K562 (cell line): Measurements from ENCODE around the gene FANCD2. TPM values are rescaled to one million over a fixed set of nuclear protein-coding genes. Genes with fewer than 3 reads are reported as not detected.
A peak's percentile ranks its signal among the peaks of the same experiment; 100 is the strongest.

Source experiments
- BRF2 ChIP-seq: IDR thresholded peaks from 3 replicates; pipeline ENCODE4 v1.6.1; 2011; ENCODE audit warnings: borderline replicate concordance, mild to moderate bottlenecking; ENCODE audit not compliant: insufficient read length, insufficient read depth
- CBFB ChIP-seq: sonication (generic); formaldehyde crosslinking; IDR thresholded peaks from 2 replicates; pipeline ENCODE4 v1.4.0; 2020; ENCODE audit warnings: mild to moderate bottlenecking, missing genetic modification reagents
- DDX20 ChIP-seq: fragments of 450-650 bp; IDR thresholded peaks from 2 replicates; pipeline ENCODE4 v1.6.1; 2016; ENCODE audit warnings: missing genetic modification characterization, low read depth, mild to moderate bottlenecking, missing compliant biosample characterization, moderate library complexity
- FOXA1 ChIP-seq: fragments of 450-650 bp; IDR thresholded peaks from 2 replicates; pipeline ENCODE4 v1.6.1; 2016; ENCODE audit warnings: mild to moderate bottlenecking, borderline replicate concordance
- GATAD2A ChIP-seq: fragments of 450-650 bp; IDR thresholded peaks from 2 replicates; pipeline ENCODE4 v1.6.1; 2017
- HDAC3 ChIP-seq: fragments of 450-650 bp; IDR thresholded peaks from 2 replicates; pipeline ENCODE4 v1.6.1; 2018; ENCODE audit warnings: borderline replicate concordance, mild to moderate bottlenecking, moderate library complexity; ENCODE audit not compliant: partially characterized antibody
- MGA ChIP-seq: fragments of 450-650 bp; IDR thresholded peaks from 2 replicates; pipeline ENCODE4 v1.6.1; 2016; ENCODE audit warnings: mild to moderate bottlenecking, moderate library complexity
- SIX5 ChIP-seq, 2 experiments: IDR thresholded peaks; 2 replicates each; pipeline ENCODE4 v1.6.1; 2011; ENCODE audit warnings: low read length in 2 of 2, borderline replicate concordance in 1 of 2, low read depth in 1 of 2, mild to moderate bottlenecking in 1 of 2, moderate library complexity in 1 of 2; ENCODE audit not compliant: insufficient read depth in 1 of 2
- ZNF444 ChIP-seq: fragments of 250-450 bp; sonication (Bioruptor Pico); IDR thresholded peaks from 2 replicates; pipeline ENCODE4 v1.4.0; 2020; ENCODE audit warnings: mild to moderate bottlenecking, moderate library complexity
- polyA plus RNA-seq, 8 experiments: library from polyadenylated mRNA; depleted of rRNA in 4 of 8; stranded (reverse) in 5 of 8; unstranded in 3 of 8; fragments of >200 nt; fragmentation: Nextera tagmentation in 2 of 8; fragmentation: Illumina TruSeq in 1 of 8; extraction: Ambion mirVana in 2 of 8; extraction: Trizol in 1 of 8; gene quantifications; 2 replicates each; pipeline versions ENCODE4 v1.2.1 to v1.2.3, GENCODE V29; 2011 to 2014; ENCODE audit warnings: inconsistent platforms in 1 of 8, missing spikeins in 1 of 8
- total RNA-seq, 7 experiments: library from RNA; depleted of rRNA in 6 of 7; stranded (reverse); fragments of >200 nt in 6 of 7; fragmentation: Illumina TruSeq in 2 of 7; extraction: Trizol in 2 of 7; gene quantifications; 2 replicates each; pipeline versions ENCODE4 v1.2.1 to v1.2.3, GENCODE V29; 2011 to 2021; ENCODE audit warnings: low replicate concordance in 1 of 7
- TF ChIP-seq, protein P1 (sequence below): fragments of 250-450 bp; sonication (Bioruptor Pico); IDR thresholded peaks from 2 replicates; pipeline ENCODE4 v1.4.0; 2020; ENCODE audit warnings: mild to moderate bottlenecking, moderate library complexity, borderline replicate concordance

Gene FANCD2
- total and polyA plus RNA-seq, 9 of the 15 experiments (the other 6 are each of a cell fraction or from before 2014, with no cell fraction given) = 59.4 to 137 (median 96.1) TPM

- TF ChIP-seq DDX20 (tag) (no peak), ZNF444 (no peak), GATAD2A (no peak), FOXA1 (no peak), CBFB (CRISPR knock-in tag) (peak; percentile 78), BRF2 (no peak), SIX5 (IDR thresholded peaks at IDR 0.05; ENCODE audit: borderline replicate concordance in 1 of 2, insufficient read depth in 1 of 2, low read depth in 1 of 2, low read length in 2 of 2) (peak; percentile 43 to 68; a peak in 2 of 4 replicates), HDAC3 (no peak), MGA (peak; percentile 95)
- TF ChIP-seq, protein P1, sequence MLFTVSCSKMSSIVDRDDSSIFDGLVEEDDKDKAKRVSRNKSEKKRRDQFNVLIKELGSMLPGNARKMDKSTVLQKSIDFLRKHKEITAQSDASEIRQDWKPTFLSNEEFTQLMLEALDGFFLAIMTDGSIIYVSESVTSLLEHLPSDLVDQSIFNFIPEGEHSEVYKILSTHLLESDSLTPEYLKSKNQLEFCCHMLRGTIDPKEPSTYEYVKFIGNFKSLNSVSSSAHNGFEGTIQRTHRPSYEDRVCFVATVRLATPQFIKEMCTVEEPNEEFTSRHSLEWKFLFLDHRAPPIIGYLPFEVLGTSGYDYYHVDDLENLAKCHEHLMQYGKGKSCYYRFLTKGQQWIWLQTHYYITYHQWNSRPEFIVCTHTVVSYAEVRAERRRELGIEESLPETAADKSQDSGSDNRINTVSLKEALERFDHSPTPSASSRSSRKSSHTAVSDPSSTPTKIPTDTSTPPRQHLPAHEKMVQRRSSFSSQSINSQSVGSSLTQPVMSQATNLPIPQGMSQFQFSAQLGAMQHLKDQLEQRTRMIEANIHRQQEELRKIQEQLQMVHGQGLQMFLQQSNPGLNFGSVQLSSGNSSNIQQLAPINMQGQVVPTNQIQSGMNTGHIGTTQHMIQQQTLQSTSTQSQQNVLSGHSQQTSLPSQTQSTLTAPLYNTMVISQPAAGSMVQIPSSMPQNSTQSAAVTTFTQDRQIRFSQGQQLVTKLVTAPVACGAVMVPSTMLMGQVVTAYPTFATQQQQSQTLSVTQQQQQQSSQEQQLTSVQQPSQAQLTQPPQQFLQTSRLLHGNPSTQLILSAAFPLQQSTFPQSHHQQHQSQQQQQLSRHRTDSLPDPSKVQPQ (CRISPR knock-in tag) = no peak
Measured at GRCh38 chr3:10026084-10026890, at the start of gene FANCD2 (continued).
